SU-DHL-6 (cell line): ENCODE measurements around the gene EFHD1.

Source experiments
- CTCF ChIP-seq: fragments of 200-600 bp; sonication (generic); IDR thresholded peaks from one replicate; pipeline ENCODE4 v1.5.1; 2017; ENCODE audit warnings: antibody characterized with exemption, mild to moderate bottlenecking, low read length, moderate library complexity; ENCODE audit not compliant: insufficient read depth, poor library complexity, severe bottlenecking
- EZH2phosphoT487 ChIP-seq: fragments of 200-600 bp; sonication (generic), shearing (Covaris generic); conservative IDR thresholded peaks from 2 replicates; pipeline ENCODE4 v1.6.1; 2018; ENCODE audit warnings: mild to moderate bottlenecking, antibody characterized with exemption, low read length, moderate library complexity, mixed read lengths

- no peak for TF ChIP-seq CTCF
- TF ChIP-seq EZH2phosphoT487, result no peak
Measured at GRCh38 chr2:232628466-232629128, 4.8 kb upstream of the EFHD1 start.
